ENCODE data around the gene DNAAF3. TPM values are rescaled to one million over a fixed set of nuclear protein-coding genes. Genes with fewer than 3 reads are reported as not detected.

DNAAF3 gene
- polyA plus RNA-seq, 1 donor: 0.99 TPM

GRCh38 chr19:55136399-55137102 is 29.9 kb downstream of the DNAAF3 start:
- Histone ChIP-seq H3K4me3 (ENCODE audit: low read length) (no peak overlapping the region), H3K4me1 (ENCODE audit: control insufficient read depth, insufficient read depth, low read length) (no peaks in the 10 kb centered on the region), H3K27ac (ENCODE audit: low read length) (no peak overlapping the region), H3K27me3 (ENCODE audit: control insufficient read depth, insufficient read depth, low read length) (peaks cover 21% of the 10 kb centered on the region), H3K36me3 (ENCODE audit: control insufficient read depth, insufficient read depth, low read length) (no peaks in the 10 kb centered on the region), H3K9me3 (ENCODE audit: control insufficient read depth, low read depth, low read length) (no peaks in the 10 kb centered on the region)
- no peak for DNase-seq
- no CpG with 5 or more reads among the region's 17 CpGs for WGBS (ENCODE audit: insufficient coverage, low lambda C conversion rate)

GRCh38 chr19:55134736-55135135 is 31.7 kb downstream of the DNAAF3 start:
- no peaks in the 10 kb centered on the region for H3K36me3 ChIP-seq (ENCODE audit: control insufficient read depth, insufficient read depth, low read length)
- H3K27me3 ChIP-seq (ENCODE audit: control insufficient read depth, insufficient read depth, low read length): peaks cover 19% of the 10 kb centered on the region
- H3K9me3 ChIP-seq (ENCODE audit: control insufficient read depth, low read depth, low read length): no peaks in the 10 kb centered on the region
- DNase-seq: no peak
- no peaks in the 10 kb centered on the region for H3K4me1 ChIP-seq (ENCODE audit: control insufficient read depth, insufficient read depth, low read length)
- no peak overlapping the region for H3K4me3 ChIP-seq (ENCODE audit: low read length)
- no peak overlapping the region for H3K27ac ChIP-seq (ENCODE audit: low read length)
- no CpG with 5 or more reads among the region's 3 CpGs for WGBS (ENCODE audit: insufficient coverage, low lambda C conversion rate)

GRCh38 chr19:55133639-55134444 is 32.6 kb downstream of the DNAAF3 start:
- no peak for DNase-seq
- no peak overlapping the region for H3K4me3 ChIP-seq (ENCODE audit: low read length)
- no peaks in the 10 kb centered on the region for H3K9me3 ChIP-seq (ENCODE audit: control insufficient read depth, low read depth, low read length)
- WGBS (ENCODE audit: insufficient coverage, low lambda C conversion rate): 60% methylated on average over 1 of the region's 25 CpGs
- no peaks in the 10 kb centered on the region for H3K4me1 ChIP-seq (ENCODE audit: control insufficient read depth, insufficient read depth, low read length)
- H3K36me3 ChIP-seq (ENCODE audit: control insufficient read depth, insufficient read depth, low read length): no peaks in the 10 kb centered on the region
- no peak overlapping the region for H3K27ac ChIP-seq (ENCODE audit: low read length)
- peaks cover 19% of the 10 kb centered on the region for H3K27me3 ChIP-seq (ENCODE audit: control insufficient read depth, insufficient read depth, low read length)

- DNase-seq: no peak
- peaks cover 19% of the 10 kb centered on the region for H3K27me3 ChIP-seq (ENCODE audit: control insufficient read depth, insufficient read depth, low read length)
- WGBS (ENCODE audit: insufficient coverage, low lambda C conversion rate): no CpG with 5 or more reads among the region's 14 CpGs
These were observed 33.8 kb downstream of the DNAAF3 start for GRCh38 chr19:55132453-55133129.

GRCh38 chr19:55131421-55131820 is 35.0 kb downstream of the DNAAF3 start:
- H3K9me3 ChIP-seq (ENCODE audit: control insufficient read depth, low read depth, low read length): no peaks in the 10 kb centered on the region
- H3K4me3 ChIP-seq (ENCODE audit: low read length): no peak overlapping the region
- H3K36me3 ChIP-seq (ENCODE audit: control insufficient read depth, insufficient read depth, low read length): no peaks in the 10 kb centered on the region
- peaks cover 19% of the 10 kb centered on the region for H3K27me3 ChIP-seq (ENCODE audit: control insufficient read depth, insufficient read depth, low read length)
- H3K4me1 ChIP-seq (ENCODE audit: control insufficient read depth, insufficient read depth, low read length): no peaks in the 10 kb centered on the region
- H3K27ac ChIP-seq (ENCODE audit: low read length): no peak overlapping the region
- no peak for DNase-seq
- WGBS (ENCODE audit: insufficient coverage, low lambda C conversion rate): 91% methylated on average over 4 of the region's 16 CpGs

More at GRCh38 chr19:55132453-55133129, 33.8 kb downstream of the DNAAF3 start:
- Histone ChIP-seq H3K36me3 (ENCODE audit: control insufficient read depth, insufficient read depth, low read length) (no peaks in the 10 kb centered on the region), H3K4me3 (ENCODE audit: low read length) (no peak overlapping the region), H3K4me1 (ENCODE audit: control insufficient read depth, insufficient read depth, low read length) (no peaks in the 10 kb centered on the region), H3K9me3 (ENCODE audit: control insufficient read depth, low read depth, low read length) (no peaks in the 10 kb centered on the region), H3K27ac (ENCODE audit: low read length) (no peak overlapping the region)

DNA sequence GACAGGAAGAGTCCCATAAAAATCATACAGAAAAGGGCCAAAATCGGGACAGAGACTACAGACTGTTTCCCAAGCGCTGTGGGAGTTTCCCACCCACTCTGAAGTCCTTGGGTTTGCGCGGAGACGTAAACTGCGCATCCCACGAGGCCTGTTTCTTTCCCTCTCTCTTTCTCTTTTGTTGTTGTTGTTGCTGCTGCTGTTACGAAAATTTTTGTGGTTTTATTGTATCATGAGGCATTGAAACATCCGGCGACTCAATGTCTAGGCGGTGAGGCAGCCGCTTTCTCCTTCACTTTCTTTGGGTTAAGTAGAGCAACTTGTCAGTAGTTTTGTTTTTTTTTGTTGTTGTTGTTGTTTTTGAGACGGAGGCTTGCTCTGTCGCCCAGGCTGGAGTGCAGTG is 47.4 kb downstream of the DNAAF3 start:
- peaks cover 26% of the 10 kb centered on the region for H3K4me1 ChIP-seq (ENCODE audit: control insufficient read depth, insufficient read depth, low read length)
- H3K4me3 ChIP-seq (ENCODE audit: low read length): peak overlapping the region; percentile 66
- no peak for DNase-seq
- H3K27ac ChIP-seq (ENCODE audit: low read length): no peak overlapping the region
- 92% methylated on average over 4 of the region's 14 CpGs for WGBS (ENCODE audit: insufficient coverage, low lambda C conversion rate)
- no peaks in the 10 kb centered on the region for H3K27me3 ChIP-seq (ENCODE audit: control insufficient read depth, insufficient read depth, low read length)
- peaks cover 2% of the 10 kb centered on the region for H3K36me3 ChIP-seq (ENCODE audit: control insufficient read depth, insufficient read depth, low read length)
- H3K9me3 ChIP-seq (ENCODE audit: control insufficient read depth, low read depth, low read length): no peaks in the 10 kb centered on the region

DNA sequence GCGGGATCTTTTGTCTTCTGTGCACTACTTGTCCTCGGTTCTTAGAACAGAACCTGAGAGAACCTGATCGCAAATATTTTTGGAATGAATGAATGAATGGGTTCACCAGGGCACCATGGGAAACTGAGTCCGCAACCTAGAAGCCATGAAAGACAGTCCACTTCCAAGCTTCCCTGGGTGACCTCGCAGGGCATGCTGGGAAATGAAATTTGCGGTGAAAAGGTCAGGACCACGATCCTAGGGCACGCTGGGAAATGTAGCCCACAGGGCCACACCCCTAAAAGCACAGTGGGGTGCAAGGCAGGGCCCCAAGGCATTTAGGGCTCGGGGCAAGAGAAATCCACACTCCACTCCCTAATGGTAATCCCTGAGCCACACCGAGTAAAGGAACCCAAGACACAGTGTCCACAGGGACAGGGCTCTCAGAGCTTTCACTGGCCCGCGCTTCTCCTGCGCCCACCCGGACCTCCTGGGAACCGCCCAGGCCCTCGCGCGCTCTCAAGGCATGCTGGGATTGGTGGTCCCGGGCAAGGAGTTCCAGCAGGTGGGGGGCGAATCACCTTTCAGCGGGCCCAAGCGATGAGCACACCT is 47.9 kb downstream of the DNAAF3 start:
- Histone ChIP-seq H3K4me3 (ENCODE audit: low read length) (peak overlapping the region; percentile 66), H3K9me3 (ENCODE audit: control insufficient read depth, low read depth, low read length) (no peaks in the 10 kb centered on the region), H3K27me3 (ENCODE audit: control insufficient read depth, insufficient read depth, low read length) (no peaks in the 10 kb centered on the region), H3K36me3 (ENCODE audit: control insufficient read depth, insufficient read depth, low read length) (peaks cover 2% of the 10 kb centered on the region), H3K27ac (ENCODE audit: low read length) (no peak overlapping the region), H3K4me1 (ENCODE audit: control insufficient read depth, insufficient read depth, low read length) (peaks cover 31% of the 10 kb centered on the region)
- WGBS (ENCODE audit: insufficient coverage, low lambda C conversion rate): no CpG with 5 or more reads among the region's 22 CpGs
- DNase-seq: peak; percentile 47 to 79

- H3K9me3 ChIP-seq (ENCODE audit: control insufficient read depth, low read depth, low read length): no peaks in the 10 kb centered on the region
- H3K27me3 ChIP-seq (ENCODE audit: control insufficient read depth, insufficient read depth, low read length): no peaks in the 10 kb centered on the region
- DNase-seq: peak; percentile 99 to 100
- H3K36me3 ChIP-seq (ENCODE audit: control insufficient read depth, insufficient read depth, low read length): peaks cover 2% of the 10 kb centered on the region
- peak overlapping the region; percentile 66 for H3K4me3 ChIP-seq (ENCODE audit: low read length)
- peak overlapping the region; percentile 48 for H3K27ac ChIP-seq (ENCODE audit: low read length)
- WGBS (ENCODE audit: insufficient coverage, low lambda C conversion rate): 0% methylated on average over 1 of the region's 44 CpGs
- peaks cover 38% of the 10 kb centered on the region for H3K4me1 ChIP-seq (ENCODE audit: control insufficient read depth, insufficient read depth, low read length)
These were observed 48.6 kb downstream of the DNAAF3 start for GRCh38 chr19:55117663-55118391.

DNA sequence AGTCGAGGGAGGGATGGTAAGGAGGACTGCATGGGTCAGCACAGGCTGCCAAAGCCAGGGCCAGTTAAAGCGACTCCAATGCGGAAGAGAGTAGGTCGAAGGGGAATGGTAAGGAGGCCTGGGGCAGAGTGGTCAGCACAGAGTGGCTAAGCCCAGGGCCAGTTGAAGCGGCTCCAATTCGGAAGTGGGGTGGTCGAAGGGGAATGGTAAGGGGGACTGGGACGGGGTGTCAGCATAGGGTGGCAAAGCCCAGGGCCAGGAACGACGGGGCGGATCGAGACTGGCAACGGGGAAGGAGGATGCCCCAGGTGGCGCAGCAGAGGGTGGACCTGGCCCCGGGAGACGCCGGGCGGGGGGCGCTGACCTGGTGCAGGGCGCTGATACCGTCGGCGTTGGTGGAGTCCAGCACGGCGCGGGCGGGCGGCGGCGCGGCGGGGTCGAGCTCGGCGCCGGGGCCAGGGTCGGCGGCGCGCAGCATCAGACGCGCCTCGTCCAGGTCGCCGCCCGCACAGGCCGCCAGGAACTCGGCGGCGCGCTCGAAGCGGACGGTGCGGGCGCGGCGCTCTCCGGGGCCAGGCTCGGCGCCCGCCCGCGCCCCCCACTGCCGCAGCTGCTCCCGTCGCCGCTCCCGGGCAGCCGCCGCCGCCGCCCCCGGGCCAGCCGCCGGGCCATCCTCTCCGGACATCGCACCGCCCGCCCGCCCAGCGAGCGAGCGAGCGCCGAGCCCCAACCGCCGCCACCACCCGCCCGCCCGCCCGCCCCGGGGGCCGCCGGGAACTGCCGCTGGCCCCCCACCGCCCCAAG is 49.4 kb downstream of the DNAAF3 start, which contains the start of gene PPP1R12C:
TSS of gene PPP1R12C (minus strand) at position 779 of the 804 bp plus-strand sequence. CDS start at position 685, 94 bp downstream.
- H3K9me3 ChIP-seq (ENCODE audit: control insufficient read depth, low read depth, low read length): no peaks in the 10 kb centered on the region
- H3K27me3 ChIP-seq (ENCODE audit: control insufficient read depth, insufficient read depth, low read length): no peaks in the 10 kb centered on the region
- DNase-seq: peak in 1 of 2 donors; percentile 43
- peak within 1 kb of the TSS; percentile 94 for H3K4me3 ChIP-seq (ENCODE audit: low read length)
- H3K4me1 ChIP-seq (ENCODE audit: control insufficient read depth, insufficient read depth, low read length): peaks cover 38% of the 10 kb centered on the region
- 0% methylated on average over 2 of the region's 97 CpGs for WGBS (ENCODE audit: insufficient coverage, low lambda C conversion rate)
- H3K27ac ChIP-seq (ENCODE audit: low read length): peak within 1 kb of the TSS; percentile 60
- peaks cover 9% of the 10 kb centered on the region for H3K36me3 ChIP-seq (ENCODE audit: control insufficient read depth, insufficient read depth, low read length)

Data from large intestine (tissue), 3 donors.